Stomach (tissue), 4 donors: ENCODE measurements around the gene SND1.

Experiments
- POLR2A ChIP-seq, 4 donors: fragments of 450-650 bp; IDR thresholded peaks; one replicate each; pipeline ENCODE4 v1.6.1; 2016; ENCODE audit warnings: antibody characterized with exemption in 4 of 4, control low read depth in 2 of 4, mild to moderate bottlenecking in 1 of 4, moderate library complexity in 1 of 4
- POLR2AphosphoS5 ChIP-seq, 3 donors: sonication (generic); formaldehyde crosslinking; IDR thresholded peaks; one replicate each; pipeline ENCODE4 v1.6.1; 2016; ENCODE audit warnings: antibody characterized with exemption in 3 of 3
- TF ChIP-seq, protein P1 (sequence below), 7 experiments: fragments of 450-650 bp in 4 of 7; fragments of 200-600 bp in 3 of 7; sonication (generic) in 3 of 7; IDR thresholded peaks; one replicate each; pipeline ENCODE4 v1.5.1; 2016 to 2019; ENCODE audit warnings: antibody characterized with exemption in 7 of 7, control low read depth in 2 of 7, mild to moderate bottlenecking in 1 of 7

DNA sequence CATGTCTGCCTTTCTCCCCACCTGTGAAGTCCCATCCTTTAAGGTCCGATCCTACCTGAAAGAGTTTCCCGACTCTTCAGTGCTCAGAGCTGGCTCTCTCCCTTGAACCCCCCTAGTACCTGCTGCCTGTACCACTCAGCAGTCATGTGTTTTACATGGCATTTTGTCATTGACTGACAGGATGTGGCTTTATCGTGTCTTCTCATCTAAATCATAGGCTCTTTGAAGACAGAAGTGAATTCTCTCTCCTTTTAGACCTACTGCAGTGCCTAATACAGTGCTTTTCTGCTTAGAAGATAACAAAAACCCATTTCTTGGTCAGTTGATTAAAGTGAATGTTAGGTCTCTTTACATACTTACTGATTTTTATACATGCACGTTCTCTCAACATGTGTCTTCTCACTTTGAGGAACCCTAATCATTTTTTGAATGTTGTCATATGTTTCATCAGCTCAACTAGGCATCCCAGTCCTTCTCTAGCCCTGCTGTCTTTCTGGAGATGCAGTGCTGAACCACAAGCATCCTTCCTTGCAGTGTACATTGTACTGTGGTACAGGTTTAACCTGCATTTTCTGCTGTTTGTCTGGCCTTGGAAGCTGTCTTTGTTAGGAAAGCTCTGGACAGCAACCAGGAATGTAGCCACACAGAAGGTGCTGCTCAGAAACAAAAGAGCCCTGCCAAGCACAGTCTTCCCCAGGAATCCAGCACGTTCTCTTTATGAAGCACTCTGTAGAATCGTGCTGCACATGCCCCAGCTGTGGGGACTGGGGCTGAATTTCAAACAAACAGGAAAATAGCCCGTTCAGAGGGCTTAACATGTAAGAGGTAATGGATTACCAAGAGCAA, 407.4 kb downstream of the SND1 start:
- TF ChIP-seq, protein P1, sequence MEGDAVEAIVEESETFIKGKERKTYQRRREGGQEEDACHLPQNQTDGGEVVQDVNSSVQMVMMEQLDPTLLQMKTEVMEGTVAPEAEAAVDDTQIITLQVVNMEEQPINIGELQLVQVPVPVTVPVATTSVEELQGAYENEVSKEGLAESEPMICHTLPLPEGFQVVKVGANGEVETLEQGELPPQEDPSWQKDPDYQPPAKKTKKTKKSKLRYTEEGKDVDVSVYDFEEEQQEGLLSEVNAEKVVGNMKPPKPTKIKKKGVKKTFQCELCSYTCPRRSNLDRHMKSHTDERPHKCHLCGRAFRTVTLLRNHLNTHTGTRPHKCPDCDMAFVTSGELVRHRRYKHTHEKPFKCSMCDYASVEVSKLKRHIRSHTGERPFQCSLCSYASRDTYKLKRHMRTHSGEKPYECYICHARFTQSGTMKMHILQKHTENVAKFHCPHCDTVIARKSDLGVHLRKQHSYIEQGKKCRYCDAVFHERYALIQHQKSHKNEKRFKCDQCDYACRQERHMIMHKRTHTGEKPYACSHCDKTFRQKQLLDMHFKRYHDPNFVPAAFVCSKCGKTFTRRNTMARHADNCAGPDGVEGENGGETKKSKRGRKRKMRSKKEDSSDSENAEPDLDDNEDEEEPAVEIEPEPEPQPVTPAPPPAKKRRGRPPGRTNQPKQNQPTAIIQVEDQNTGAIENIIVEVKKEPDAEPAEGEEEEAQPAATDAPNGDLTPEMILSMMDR (IDR thresholded peaks at IDR 0.05) = no peak
- no peak for TF ChIP-seq POLR2A (IDR thresholded peaks at IDR 0.05)
- TF ChIP-seq POLR2AphosphoS5 (IDR thresholded peaks at IDR 0.05) = no peak
